ENCODE results near the gene ATP9B.
A peak's percentile ranks its signal among the peaks of the same experiment; 100 is the strongest.

Gene ATP9B

GRCh38 chr18:79227621-79228020 is 158.4 kb downstream of the ATP9B start:
- no CpG with 5 or more reads among the region's 3 CpGs for WGBS (ENCODE audit: insufficient coverage, insufficient read length)
- no peaks in the 10 kb centered on the region for H3K9me3 ChIP-seq (ENCODE audit: control insufficient read depth, insufficient read depth, low read length)

GRCh38 chr18:79229431-79229830 is 160.2 kb downstream of the ATP9B start:
- H3K9me3 ChIP-seq (ENCODE audit: control insufficient read depth, insufficient read depth, low read length), result no peaks in the 10 kb centered on the region
- no peaks in the 10 kb centered on the region for H3K36me3 ChIP-seq (ENCODE audit: control insufficient read depth, insufficient read depth, low read length)
- no peak for DNase-seq (ENCODE audit: low read depth, low spot score)

More at GRCh38 chr18:79227621-79228020, 158.4 kb downstream of the ATP9B start:
- no peak overlapping the region for H3K27ac ChIP-seq (ENCODE audit: low read length)
- H3K27me3 ChIP-seq (ENCODE audit: control insufficient read depth, insufficient read depth, low read length), result no peaks in the 10 kb centered on the region
- H3K4me3 ChIP-seq (ENCODE audit: low read length), result no peak overlapping the region
- no peaks in the 10 kb centered on the region for H3K36me3 ChIP-seq (ENCODE audit: control insufficient read depth, insufficient read depth, low read length)
- H3K4me1 ChIP-seq (ENCODE audit: control insufficient read depth, insufficient read depth, low read length), result no peaks in the 10 kb centered on the region
- DNase-seq (ENCODE audit: low read depth, low spot score), result no peak

GRCh38 chr18:79234438-79234837 is 165.2 kb downstream of the ATP9B start:
- no peak overlapping the region for H3K27ac ChIP-seq (ENCODE audit: low read length)
- no peaks in the 10 kb centered on the region for H3K9me3 ChIP-seq (ENCODE audit: control insufficient read depth, insufficient read depth, low read length)
- H3K27me3 ChIP-seq (ENCODE audit: control insufficient read depth, insufficient read depth, low read length), result no peaks in the 10 kb centered on the region

More at GRCh38 chr18:79229431-79229830, 160.2 kb downstream of the ATP9B start:
- no peaks in the 10 kb centered on the region for H3K27me3 ChIP-seq (ENCODE audit: control insufficient read depth, insufficient read depth, low read length)
- WGBS (ENCODE audit: insufficient coverage, insufficient read length), result no CpG with 5 or more reads among the region's 6 CpGs
- H3K4me1 ChIP-seq (ENCODE audit: control insufficient read depth, insufficient read depth, low read length), result no peaks in the 10 kb centered on the region
- no peak overlapping the region for H3K27ac ChIP-seq (ENCODE audit: low read length)
- H3K4me3 ChIP-seq (ENCODE audit: low read length), result no peak overlapping the region

GRCh38 chr18:79239631-79240030 is 170.4 kb downstream of the ATP9B start:
- WGBS (ENCODE audit: insufficient coverage, insufficient read length), result no CpG with 5 or more reads among the region's 12 CpGs
- Histone ChIP-seq H3K27ac (ENCODE audit: low read length) (no peak overlapping the region), H3K4me3 (ENCODE audit: low read length) (no peak overlapping the region), H3K9me3 (ENCODE audit: control insufficient read depth, insufficient read depth, low read length) (no peaks in the 10 kb centered on the region), H3K4me1 (ENCODE audit: control insufficient read depth, insufficient read depth, low read length) (0 out of 2 replicates have a peak, but pooled peaks cover 2% of the 10 kb centered on the region), H3K36me3 (ENCODE audit: control insufficient read depth, insufficient read depth, low read length) (no peaks in the 10 kb centered on the region), H3K27me3 (ENCODE audit: control insufficient read depth, insufficient read depth, low read length) (no peaks in the 10 kb centered on the region)
- no peak for DNase-seq (ENCODE audit: low read depth, low spot score)

More at GRCh38 chr18:79234438-79234837, 165.2 kb downstream of the ATP9B start:
- no CpG with 5 or more reads among the region's 14 CpGs for WGBS (ENCODE audit: insufficient coverage, insufficient read length)
- Histone ChIP-seq H3K4me1 (ENCODE audit: control insufficient read depth, insufficient read depth, low read length) (0 out of 2 replicates have a peak, but pooled peaks cover 2% of the 10 kb centered on the region), H3K36me3 (ENCODE audit: control insufficient read depth, insufficient read depth, low read length) (no peaks in the 10 kb centered on the region), H3K4me3 (ENCODE audit: low read length) (no peak overlapping the region)
- DNase-seq (ENCODE audit: low read depth, low spot score), result no peak

- Histone ChIP-seq H3K4me3 (ENCODE audit: low read length) (no peak overlapping the region), H3K9me3 (ENCODE audit: control insufficient read depth, insufficient read depth, low read length) (no peaks in the 10 kb centered on the region), H3K27ac (ENCODE audit: low read length) (no peak overlapping the region), H3K27me3 (ENCODE audit: control insufficient read depth, insufficient read depth, low read length) (no peaks in the 10 kb centered on the region), H3K4me1 (ENCODE audit: control insufficient read depth, insufficient read depth, low read length) (peaks cover 3% of the 10 kb centered on the region; the same call in 1 of the 2 replicates), H3K36me3 (ENCODE audit: control insufficient read depth, insufficient read depth, low read length) (no peaks in the 10 kb centered on the region)
- WGBS (ENCODE audit: insufficient coverage, insufficient read length), result no CpG with 5 or more reads among the region's 8 CpGs
- no peak for DNase-seq (ENCODE audit: low read depth, low spot score)
Observed at GRCh38 chr18:79241755-79242154, 172.6 kb downstream of the ATP9B start.

GRCh38 chr18:79242246-79242645 is 173.1 kb downstream of the ATP9B start:
- Histone ChIP-seq H3K27ac (ENCODE audit: low read length) (no peak overlapping the region), H3K27me3 (ENCODE audit: control insufficient read depth, insufficient read depth, low read length) (no peaks in the 10 kb centered on the region), H3K4me3 (ENCODE audit: low read length) (no peak overlapping the region), H3K36me3 (ENCODE audit: control insufficient read depth, insufficient read depth, low read length) (no peaks in the 10 kb centered on the region), H3K4me1 (ENCODE audit: control insufficient read depth, insufficient read depth, low read length) (peaks cover 3% of the 10 kb centered on the region; the same call in 1 of the 2 replicates), H3K9me3 (ENCODE audit: control insufficient read depth, insufficient read depth, low read length) (no peaks in the 10 kb centered on the region)
- DNase-seq (ENCODE audit: low read depth, low spot score), result no peak
- no CpG with 5 or more reads among the region's 5 CpGs for WGBS (ENCODE audit: insufficient coverage, insufficient read length)

- DNase-seq (ENCODE audit: low read depth, low spot score), result no peak
- Histone ChIP-seq H3K4me3 (ENCODE audit: low read length) (no peak overlapping the region), H3K4me1 (ENCODE audit: control insufficient read depth, insufficient read depth, low read length) (peaks cover 2% of the 10 kb centered on the region; the same call in 1 of the 2 replicates), H3K9me3 (ENCODE audit: control insufficient read depth, insufficient read depth, low read length) (no peaks in the 10 kb centered on the region), H3K36me3 (ENCODE audit: control insufficient read depth, insufficient read depth, low read length) (no peaks in the 10 kb centered on the region), H3K27ac (ENCODE audit: low read length) (no peak overlapping the region), H3K27me3 (ENCODE audit: control insufficient read depth, insufficient read depth, low read length) (no peaks in the 10 kb centered on the region)
- no CpG with 5 or more reads among the region's 23 CpGs for WGBS (ENCODE audit: insufficient coverage, insufficient read length)
Observed at GRCh38 chr18:79245517-79246001, 176.4 kb downstream of the ATP9B start.

- Histone ChIP-seq H3K4me1 (ENCODE audit: control insufficient read depth, insufficient read depth, low read length) (peaks cover 2% of the 10 kb centered on the region; the same call in 1 of the 2 replicates), H3K36me3 (ENCODE audit: control insufficient read depth, insufficient read depth, low read length) (no peaks in the 10 kb centered on the region), H3K4me3 (ENCODE audit: low read length) (no peak overlapping the region), H3K9me3 (ENCODE audit: control insufficient read depth, insufficient read depth, low read length) (no peaks in the 10 kb centered on the region), H3K27ac (ENCODE audit: low read length) (no peak overlapping the region), H3K27me3 (ENCODE audit: control insufficient read depth, insufficient read depth, low read length) (no peaks in the 10 kb centered on the region)
- peak; percentile 58 for DNase-seq (ENCODE audit: low read depth, low spot score)
- WGBS (ENCODE audit: insufficient coverage, insufficient read length), result no CpG with 5 or more reads among the region's 31 CpGs
Observed at GRCh38 chr18:79246309-79247108, 177.3 kb downstream of the ATP9B start.

- Histone ChIP-seq H3K27ac (ENCODE audit: low read length) (no peak overlapping the region), H3K9me3 (ENCODE audit: control insufficient read depth, insufficient read depth, low read length) (no peaks in the 10 kb centered on the region), H3K27me3 (ENCODE audit: control insufficient read depth, insufficient read depth, low read length) (no peaks in the 10 kb centered on the region), H3K36me3 (ENCODE audit: control insufficient read depth, insufficient read depth, low read length) (no peaks in the 10 kb centered on the region), H3K4me3 (ENCODE audit: low read length) (no peak overlapping the region), H3K4me1 (ENCODE audit: control insufficient read depth, insufficient read depth, low read length) (peaks cover 2% of the 10 kb centered on the region; the same call in 1 of the 2 replicates)
- WGBS (ENCODE audit: insufficient coverage, insufficient read length), result no CpG with 5 or more reads among the region's 9 CpGs
- DNase-seq (ENCODE audit: low read depth, low spot score), result no peak
Observed at GRCh38 chr18:79248495-79249060, 179.4 kb downstream of the ATP9B start.

- DNase-seq (ENCODE audit: low read depth, low spot score), result no peak
- Histone ChIP-seq H3K9me3 (ENCODE audit: control insufficient read depth, insufficient read depth, low read length) (no peaks in the 10 kb centered on the region), H3K27me3 (ENCODE audit: control insufficient read depth, insufficient read depth, low read length) (no peaks in the 10 kb centered on the region), H3K4me3 (ENCODE audit: low read length) (no peak overlapping the region), H3K36me3 (ENCODE audit: control insufficient read depth, insufficient read depth, low read length) (no peaks in the 10 kb centered on the region), H3K27ac (ENCODE audit: low read length) (no peak overlapping the region), H3K4me1 (ENCODE audit: control insufficient read depth, insufficient read depth, low read length) (peaks cover 2% of the 10 kb centered on the region; the same call in 1 of the 2 replicates)
- no CpG with 5 or more reads among the region's 12 CpGs for WGBS (ENCODE audit: insufficient coverage, insufficient read length)
Observed at GRCh38 chr18:79250301-79250981, 181.2 kb downstream of the ATP9B start.

All from iPS DF 6.9 (cell line).